SW480 (cell line): Measurements from ENCODE around the gene GOLGA8B.
"Not testable (repeated sequence)": the region's sequence is repeated elsewhere in the genome, so short reads cannot be mapped to it uniquely, and the experiment has no call there.

Experiments
- DNase-seq: peaks from one replicate; pipeline ENCODE4 v3.0.0-alpha.2; 2016; ENCODE audit warnings: low spot score

The GOLGA8B gene

GRCh38 chr15:34583399-34584329, at the start of gene GOLGA8B:
Gene GOLGA8B, minus strand, starts transcription at chr15:34583651. Its CDS starts 47,739 bp downstream, at chr15:34535912.
- DNase-seq: peak; percentile 67

DNA sequence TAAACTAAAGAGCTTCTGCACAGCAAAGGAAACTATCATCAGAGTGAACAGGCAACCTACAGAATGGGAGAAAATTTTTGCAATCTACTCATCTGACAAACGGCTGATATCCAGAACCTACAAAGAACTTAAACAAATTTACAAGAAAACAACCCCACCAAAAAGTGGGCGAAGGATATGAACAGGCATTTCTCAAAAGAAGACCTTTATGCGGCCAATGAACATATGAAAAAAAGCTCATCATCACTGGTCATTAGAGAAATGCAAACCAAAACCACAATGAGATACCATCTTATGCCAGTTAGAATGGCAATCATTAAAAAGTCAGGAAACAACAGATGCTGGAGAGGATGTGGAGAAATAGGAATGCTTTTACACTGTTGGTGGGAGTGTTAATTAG, 49.7 kb upstream of the GOLGA8B start:
- not testable (repeated sequence) for DNase-seq

DNA sequence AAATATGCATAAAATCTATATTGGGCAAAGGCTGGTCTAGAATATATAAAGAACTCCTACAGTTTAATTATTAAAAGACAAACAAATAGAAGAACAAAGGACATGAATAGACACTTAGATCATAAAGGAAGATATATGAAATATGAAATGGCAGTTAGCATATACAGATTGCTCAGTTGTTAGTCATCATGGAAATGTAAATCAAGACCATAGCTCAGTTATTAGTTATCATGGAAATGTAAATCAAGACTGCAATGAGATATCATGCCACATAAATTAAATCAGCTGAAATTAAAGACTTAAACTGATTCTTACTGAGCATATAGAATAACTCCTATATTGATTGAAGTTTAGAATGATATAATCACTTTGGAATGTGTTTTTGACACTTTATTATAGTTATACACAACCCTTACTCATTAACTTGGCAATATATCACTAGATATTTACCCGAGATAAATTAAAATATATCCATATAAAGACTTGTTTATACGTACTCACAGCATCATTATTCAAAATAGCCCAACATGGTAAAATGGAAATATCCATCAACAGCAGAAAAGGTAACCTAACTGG, 45.2 kb upstream of the GOLGA8B start:
- peak; percentile 6 for DNase-seq

- DNase-seq: no peak
These were observed 41.6 kb upstream of the GOLGA8B start for GRCh38 chr15:34625007-34625406.

DNA sequence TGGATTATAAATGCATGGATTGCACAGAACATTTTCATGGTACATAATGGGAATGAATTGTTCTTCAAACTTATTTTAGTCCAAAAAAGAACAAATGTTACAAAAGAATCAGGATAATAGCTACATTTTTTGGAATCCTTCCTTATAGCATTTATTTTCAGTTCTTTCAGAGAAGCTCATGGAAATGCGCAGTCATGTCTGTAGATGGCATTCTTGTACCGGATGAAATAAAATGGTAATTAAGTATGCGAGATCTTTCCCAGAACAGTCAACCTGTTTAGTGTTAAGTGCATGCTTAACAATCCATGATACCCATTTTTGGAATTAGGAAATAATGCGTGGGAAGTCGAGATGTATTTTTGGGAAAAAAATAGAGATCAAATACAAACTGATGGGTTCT, 38.2 kb upstream of the GOLGA8B start:
- DNase-seq: no peak

- no peak for DNase-seq
These were observed 37.4 kb upstream of the GOLGA8B start for GRCh38 chr15:34620814-34621213.

- no peak for DNase-seq
These were observed 36.7 kb upstream of the GOLGA8B start for GRCh38 chr15:34620142-34620541.

- DNase-seq: no peak
These were observed 35.7 kb upstream of the GOLGA8B start for GRCh38 chr15:34619151-34619550.

- DNase-seq: no peak
These were observed 34.6 kb upstream of the GOLGA8B start for GRCh38 chr15:34618073-34618472.

- DNase-seq: peak; percentile 14
These were observed 33.2 kb upstream of the GOLGA8B start for GRCh38 chr15:34616613-34617012.

DNA sequence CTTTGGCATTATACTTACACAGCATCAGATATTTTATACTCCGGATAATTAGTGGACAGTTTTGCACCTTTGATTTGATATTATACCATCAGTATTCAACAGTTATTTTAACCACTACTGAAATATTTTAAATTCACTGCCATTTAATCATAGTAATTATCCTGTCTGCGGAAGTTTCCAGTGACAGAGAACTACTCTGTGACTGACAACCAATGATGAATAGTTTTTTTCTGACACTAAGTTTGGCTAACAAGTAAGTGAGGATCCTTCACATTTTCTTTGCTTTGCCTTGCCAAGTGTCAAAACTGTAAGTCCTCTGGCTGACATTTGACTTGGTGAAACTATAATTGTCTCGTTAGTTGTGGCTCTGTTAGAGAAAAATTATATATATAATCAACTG, 30.5 kb upstream of the GOLGA8B start:
- no peak for DNase-seq

DNA sequence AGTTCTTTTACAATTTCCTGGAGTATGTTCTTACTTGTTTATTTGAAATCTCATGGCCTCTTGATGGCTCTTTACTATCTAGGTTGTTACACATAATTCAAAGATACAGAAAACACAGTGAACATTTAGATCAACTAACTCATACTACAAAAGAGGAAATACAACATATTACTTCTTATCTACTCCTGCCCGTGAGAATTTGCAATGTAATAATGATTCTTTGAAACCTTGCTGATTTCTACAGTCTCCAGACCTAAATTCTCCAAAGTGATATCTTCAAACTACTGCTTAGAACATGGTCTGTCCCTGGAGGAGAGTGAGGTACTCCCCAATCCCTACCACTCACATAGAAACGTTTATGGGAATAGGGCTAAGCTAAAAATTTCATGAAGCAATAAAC, 29.9 kb upstream of the GOLGA8B start:
- DNase-seq: no peak

DNA sequence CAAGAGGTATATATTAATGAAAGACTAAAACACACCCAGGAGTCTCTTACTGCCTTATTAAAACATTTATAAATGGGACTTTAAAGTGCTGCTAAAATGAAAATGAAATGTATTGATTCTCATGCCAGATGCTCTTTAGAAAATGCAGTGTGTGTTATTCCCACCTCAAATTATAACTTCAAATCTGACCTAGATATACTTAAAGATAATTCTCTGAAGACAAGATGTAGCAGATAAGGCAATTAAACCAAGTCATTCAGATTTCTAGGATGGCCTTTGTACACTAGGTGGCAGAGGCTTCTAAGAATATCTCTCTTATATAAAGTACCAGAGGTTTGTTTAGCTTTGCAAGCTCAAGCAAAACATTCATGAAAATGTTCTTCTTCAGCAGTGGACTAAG, 26.9 kb upstream of the GOLGA8B start:
- no peak for DNase-seq

DNA sequence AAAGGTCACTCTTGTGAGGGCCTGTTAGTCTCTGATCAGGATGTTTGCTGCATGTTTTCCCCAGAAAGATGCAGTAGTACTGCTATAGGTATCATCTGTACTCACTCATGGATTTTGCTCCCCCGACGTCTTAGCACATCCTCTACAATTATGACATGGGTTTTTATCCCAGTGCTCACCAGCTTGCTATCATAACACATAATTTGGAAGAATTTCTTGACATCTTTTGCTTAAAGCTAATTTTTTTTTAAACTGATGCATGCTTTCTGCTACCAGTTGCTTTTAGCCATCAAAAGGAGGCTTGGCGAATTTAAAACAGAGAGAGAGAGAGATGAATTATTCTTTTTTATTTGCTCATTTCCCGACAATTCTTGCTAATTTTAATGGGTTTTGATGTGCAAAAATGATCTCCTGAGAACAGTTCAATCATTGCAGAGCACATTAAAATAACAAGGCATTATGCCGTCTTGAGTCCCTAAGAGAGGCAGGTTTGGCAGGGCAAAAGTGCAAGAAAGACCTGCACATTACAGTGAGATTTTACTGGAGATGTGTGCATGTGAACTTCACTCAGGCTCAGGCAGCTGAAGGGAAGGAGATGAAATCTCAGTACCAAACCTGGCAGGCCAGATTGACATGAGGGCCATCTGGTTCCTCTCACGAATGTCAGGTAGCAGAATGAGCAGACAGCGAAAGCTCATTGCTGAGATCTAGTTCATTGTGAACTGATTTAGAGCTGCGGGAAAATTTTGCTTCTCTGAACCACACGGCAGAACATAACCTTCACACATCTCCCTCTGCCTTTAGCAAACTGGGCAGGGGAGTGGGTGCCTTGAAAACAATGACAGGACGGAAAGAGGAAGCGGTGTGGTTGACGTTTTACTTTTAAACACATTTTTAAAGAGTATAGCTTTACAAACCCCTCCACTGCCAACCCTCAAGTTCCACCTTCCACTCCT, 25.9 kb upstream of the GOLGA8B start:
- no peak for DNase-seq

DNA sequence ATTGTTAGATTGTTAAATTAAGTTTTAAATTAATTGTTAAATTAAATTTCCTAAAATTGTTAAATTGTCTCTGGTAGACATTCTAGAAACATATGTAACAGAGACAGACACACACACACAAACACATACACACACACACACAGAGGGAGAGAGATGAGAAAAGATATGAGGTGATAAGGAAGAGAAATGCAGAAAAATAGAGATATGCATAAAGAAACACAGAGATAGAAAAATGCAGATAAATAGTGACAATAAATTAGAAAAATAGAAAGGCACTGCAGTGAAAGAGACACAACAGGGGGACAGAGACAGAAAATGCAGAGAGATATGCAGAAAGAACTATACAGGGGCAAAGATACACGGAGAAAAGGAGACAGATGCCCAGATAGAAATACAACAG, 25.1 kb upstream of the GOLGA8B start:
- no peak for DNase-seq

- no peak for DNase-seq
These were observed 24.4 kb upstream of the GOLGA8B start for GRCh38 chr15:34607832-34608231.

- DNase-seq: no peak
These were observed 23.1 kb upstream of the GOLGA8B start for GRCh38 chr15:34606545-34606944.

DNA sequence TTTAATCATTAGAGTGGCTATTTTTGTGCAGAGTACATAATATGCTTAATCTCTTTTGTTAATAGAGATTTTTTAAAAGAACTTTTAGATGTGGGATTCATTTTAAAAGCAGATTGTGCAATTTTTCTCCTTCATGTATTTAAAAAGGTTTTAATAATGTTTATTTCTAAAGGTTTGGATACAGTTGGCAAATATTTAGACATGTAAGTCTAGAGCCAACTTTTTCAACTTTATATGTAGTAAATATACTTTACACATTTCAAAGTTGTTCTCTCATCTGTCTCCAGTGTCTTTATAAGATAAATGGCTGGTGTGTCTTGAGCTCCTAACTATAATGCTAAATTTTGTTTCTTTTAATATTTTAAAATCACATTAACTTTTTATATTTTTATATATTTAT, 22.7 kb upstream of the GOLGA8B start:
- DNase-seq: no peak

DNA sequence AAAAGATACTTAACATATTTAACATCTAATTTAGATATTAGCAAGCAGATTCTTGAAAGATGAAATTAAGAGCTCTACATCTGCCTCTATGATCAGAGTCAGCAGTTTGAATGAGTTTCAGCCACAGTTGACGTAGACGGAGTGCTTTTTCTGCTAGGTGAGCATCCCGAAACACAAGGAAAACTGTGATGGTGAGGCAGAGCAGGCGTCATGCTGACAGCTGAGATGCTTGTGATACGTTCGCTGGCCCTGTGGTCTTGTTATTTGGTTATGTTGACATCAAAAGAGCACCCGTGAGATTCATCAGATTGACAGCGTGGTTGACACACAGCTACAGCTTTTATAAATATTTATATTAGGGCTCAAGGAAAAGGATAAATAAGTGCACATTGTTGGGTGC, 19.6 kb upstream of the GOLGA8B start:
- no peak for DNase-seq

DNA sequence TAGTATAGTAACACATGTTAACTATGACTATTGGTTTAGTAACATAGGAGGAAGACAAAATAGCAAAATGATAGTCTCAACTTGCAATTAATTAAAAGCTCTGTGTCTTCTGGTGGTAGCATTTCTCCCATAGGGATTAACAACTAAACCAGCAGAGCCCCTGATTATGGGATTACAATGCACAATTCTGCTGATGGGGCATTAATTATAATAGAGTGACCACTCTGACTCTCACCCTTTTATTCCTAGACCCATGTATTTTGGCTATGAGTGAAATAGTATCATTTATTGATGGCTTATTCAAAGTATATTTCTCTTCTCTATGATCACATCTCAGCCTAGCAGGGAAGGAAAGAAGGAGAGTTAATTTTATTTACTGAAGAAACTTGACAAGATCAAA, 17.5 kb upstream of the GOLGA8B start:
- DNase-seq: no peak

DNA sequence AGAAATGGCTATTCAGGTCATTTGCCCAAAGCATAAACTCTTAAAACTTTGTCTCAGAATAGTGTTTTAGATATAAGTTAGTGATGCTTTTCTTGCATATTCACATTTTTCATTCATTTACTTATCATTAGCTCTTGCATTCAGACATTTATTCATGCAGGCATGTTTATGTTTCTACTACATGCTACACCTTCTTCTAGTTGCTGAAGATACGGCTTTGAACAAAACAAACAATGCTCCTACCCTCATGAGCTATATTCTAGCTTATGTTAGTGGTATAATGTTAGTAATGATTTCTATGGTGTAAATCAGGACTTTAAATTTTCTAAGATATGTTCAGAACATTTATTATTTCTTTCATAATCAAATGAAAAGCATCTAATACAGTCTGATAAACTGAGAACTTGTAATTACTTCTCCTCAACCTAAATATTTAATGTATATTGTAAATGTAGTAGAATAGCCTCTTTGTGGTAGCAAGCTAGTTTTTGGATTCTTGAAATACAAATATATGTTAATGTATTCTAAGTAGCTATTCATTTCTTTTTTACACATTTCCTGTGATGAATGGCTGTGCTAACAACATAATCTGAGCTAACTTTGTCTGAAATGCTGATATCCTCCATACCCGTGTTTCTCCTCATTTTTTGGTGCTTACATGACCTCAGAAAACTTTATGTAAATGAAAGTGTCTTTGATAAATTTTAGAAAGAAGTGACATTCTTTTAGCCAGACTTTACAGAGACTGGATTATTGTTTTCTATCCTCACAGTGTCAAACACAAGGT, 15.5 kb upstream of the GOLGA8B start:
- DNase-seq: no peak

- DNase-seq: no peak
These were observed 13.9 kb upstream of the GOLGA8B start for GRCh38 chr15:34597316-34597715.
